C4-2B (cell line): ENCODE data around the gene CNTRL.

Experiments
- CTCF ChIP-seq: fragments of 450-650 bp; conservative IDR thresholded peaks from 2 replicates; pipeline ENCODE4 v1.5.1; 2017; ENCODE audit warnings: mild to moderate bottlenecking
- ZFX ChIP-seq: fragments of 450-650 bp; IDR thresholded peaks from 2 replicates; pipeline ENCODE4 v1.6.1; 2017

GRCh38 chr9:121135642-121136041 is 60.9 kb downstream of the CNTRL start:
- no peak for TF ChIP-seq CTCF
- no peak for TF ChIP-seq ZFX
